HG03575 (cell line): ENCODE results near the gene PML.
A peak's percentile ranks its signal among the peaks of the same experiment; 100 is the strongest.

Experiments used
- ATAC-seq: cut with Tn5 transposase; IDR thresholded peaks from one replicate; pipeline ENCODE4 v1.9.1; 2021; ENCODE audit not compliant: unreplicated experiment, insufficient number of reproducible peaks, low FRiP score; ENCODE audit errors: extremely low read depth

PML gene

DNA sequence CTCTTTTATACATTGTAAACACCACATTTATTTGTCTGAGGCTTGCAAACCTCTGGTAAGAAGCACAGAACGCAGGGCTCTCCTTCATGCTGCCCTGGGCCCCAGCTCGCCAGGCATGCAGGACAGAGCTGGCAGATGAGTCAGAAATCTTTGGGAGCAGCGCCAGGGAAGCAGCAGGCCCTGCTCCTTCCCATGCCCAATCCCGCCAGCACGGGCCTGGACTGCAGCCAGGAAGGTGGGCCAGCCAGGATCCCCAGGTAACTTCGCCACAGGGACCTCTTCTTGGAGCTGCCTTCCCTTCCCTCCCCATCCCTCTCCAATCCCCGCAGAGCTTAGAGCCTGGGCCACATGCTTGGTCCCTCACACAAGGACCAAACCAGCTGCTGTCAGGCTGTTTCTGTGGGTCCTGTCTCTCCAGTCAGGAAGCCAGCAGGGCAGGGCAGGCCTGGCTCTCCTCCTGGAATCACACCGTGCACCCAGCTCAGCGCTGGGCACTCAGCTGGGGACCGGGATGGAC lies 11.2 kb upstream of the PML start:
- ATAC-seq = no peak

DNA sequence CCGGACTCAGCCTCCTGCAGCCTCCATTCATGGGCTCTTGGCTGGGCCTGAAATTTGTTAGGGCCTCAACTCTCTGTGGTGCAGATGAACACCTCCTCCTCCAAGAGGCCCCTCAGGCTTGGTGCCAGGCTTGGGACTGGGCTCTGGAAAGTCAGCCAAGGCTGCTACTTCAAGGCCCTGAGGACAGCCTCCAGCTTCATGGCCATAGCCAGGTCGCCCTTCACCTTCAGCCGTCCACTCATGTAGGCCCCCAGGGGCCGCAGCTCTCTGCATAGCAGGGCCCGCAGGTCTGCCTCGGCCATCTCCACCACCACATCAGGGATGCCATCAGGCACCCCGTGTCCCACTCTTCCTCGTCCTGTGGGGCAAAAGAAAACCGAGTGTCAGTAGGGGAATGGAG lies 10.7 kb upstream of the PML start:
- no peak for ATAC-seq

GRCh38 chr15:73984208-73984979 lies 10.1 kb upstream of the PML start:
- ATAC-seq = no peak

GRCh38 chr15:73985101-73985873 lies 9.2 kb upstream of the PML start:
- ATAC-seq = no peak

- no peak for ATAC-seq
Measured at GRCh38 chr15:73986055-73986775, 8.3 kb upstream of the PML start.

GRCh38 chr15:73986776-73987056 lies 7.8 kb upstream of the PML start:
- no peak for ATAC-seq

GRCh38 chr15:73987250-73987649 lies 7.3 kb upstream of the PML start:
- no peak for ATAC-seq

GRCh38 chr15:73987681-73988444 lies 6.7 kb upstream of the PML start:
- ATAC-seq = no peak

DNA sequence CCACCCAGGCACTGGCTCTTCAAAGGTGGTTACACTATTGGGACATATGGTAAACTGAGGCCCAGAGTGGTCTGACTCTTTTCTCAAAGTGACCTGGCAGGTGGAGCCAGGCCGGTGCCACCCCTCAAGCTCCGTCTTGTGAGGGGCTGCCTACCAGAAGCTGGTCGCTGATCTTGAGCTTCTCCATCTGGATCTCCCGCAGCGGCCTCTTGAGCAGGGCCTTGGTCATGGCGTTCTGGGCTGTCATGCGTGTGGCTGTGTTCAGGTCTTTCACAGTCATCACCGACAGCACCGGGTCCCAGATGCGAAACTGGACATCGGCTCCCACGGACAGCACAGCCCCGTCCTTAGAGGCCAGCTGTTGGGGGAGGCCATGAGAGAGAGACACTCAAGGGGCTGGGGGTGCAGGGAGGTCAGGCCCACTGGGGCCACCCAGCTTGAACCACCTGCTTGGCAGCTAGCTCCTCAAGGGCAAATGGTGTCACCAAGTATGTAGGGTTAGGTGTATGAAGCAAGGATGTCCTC lies 6.0 kb upstream of the PML start:
- ATAC-seq = no peak

- no peak for ATAC-seq
Measured at GRCh38 chr15:73989001-73989798, 5.3 kb upstream of the PML start.

DNA sequence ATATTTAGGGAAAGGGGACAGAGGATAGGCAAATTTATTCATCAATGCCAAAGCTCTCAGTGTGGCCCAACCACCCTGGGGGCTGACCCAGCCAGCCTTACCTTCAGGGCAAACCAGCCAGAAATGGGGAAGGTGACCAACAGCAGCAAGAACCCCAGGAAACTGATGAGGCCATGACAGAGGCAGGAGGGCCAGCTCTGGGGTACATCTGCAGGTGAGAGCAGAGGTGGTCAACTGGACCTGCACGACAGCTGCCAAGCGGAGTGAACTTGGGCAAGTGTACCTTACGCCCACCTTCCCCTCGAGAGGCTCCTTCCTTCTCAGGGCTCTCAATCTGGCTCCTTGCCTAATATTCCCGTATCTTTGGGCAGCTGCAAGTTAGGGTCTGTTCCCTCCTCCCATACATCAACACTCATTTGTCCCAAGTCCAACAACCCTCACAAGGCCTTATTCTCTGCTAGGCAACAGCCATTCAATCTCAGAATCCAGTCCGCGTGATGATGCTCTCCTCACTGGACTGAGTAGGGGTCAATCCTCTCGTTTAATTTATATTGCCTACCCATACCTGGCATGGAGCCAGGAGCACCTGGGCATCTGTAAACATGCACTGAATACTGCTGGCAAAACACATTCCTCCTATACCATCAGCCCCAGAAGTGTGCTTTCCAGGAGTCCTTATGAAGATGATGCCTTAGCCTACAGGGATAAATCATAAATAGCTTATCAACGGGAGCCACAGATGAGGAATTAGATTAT lies 4.1 kb upstream of the PML start:
- no peak for ATAC-seq

DNA sequence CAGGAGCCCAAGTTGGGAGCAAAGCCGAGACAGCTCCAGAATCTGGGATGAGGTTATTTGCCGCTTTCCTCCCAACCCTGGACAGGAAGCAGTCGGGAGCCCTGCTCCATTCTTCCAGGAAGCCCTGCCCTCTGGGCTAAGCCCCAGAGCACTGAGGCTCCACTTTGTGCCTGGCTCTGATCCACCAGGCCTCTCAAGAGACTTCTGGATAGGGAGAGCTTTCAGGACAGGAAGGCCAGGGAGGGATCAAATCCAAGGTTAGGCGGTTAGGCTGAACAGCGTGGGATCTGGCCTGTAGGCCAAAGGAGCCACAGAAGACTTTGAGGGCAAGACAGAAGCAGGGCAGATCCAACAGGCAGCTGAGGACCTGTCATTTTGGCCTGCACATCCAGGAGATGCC lies 3.3 kb upstream of the PML start:
- no peak for ATAC-seq

DNA sequence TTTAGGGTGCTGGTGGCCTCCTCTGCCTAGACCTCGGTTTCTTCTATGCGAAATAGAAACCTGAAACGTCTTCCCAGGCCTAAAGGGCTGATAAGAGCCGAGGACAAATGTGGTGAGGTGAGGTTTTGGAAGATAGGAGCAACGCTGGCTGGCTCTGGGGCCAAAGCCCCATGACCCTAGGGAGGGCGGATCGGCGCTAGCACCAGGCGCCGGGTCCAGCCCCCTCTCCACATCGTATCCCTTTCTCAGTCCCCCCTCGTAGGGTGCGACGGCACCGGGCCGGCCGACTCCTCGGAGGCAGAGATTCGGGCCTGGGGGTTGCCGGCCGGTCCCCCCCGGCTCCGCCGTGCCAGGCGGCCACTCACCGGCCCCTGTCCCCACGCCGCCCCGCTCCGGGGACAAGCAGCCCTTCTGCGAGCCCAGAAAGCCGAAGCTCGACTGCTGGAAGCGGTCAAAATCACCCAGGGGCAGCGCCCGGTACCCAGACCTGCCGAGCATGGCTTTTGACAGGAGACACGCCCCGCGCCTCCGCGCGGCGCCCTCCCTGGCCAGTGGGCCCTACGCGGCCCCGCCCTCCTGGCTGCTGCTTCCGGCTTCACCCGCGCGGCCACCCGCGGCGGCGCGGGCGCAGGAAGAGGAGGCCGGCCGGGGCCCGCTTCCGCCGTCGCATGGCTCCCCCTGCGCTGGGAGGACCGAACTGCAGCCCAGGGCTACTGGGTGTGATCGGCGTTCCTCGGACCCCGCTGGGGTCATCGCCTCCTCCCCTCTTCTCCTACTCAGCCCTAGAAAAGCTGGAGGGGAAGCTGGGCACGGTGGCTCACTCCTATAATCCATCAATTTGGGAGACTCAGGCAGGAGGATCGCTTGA lies 2.6 kb upstream of the PML start, which contains the start of gene STOML1:
STOML1 (minus strand) TSS at position 570 of the 868 bp plus-strand sequence; CDS start at position 498, 72 bp downstream.
- ATAC-seq = peak; percentile 25

- no peak for ATAC-seq
Measured at GRCh38 chr15:73992594-73992898, 2.0 kb upstream of the PML start.

GRCh38 chr15:73993211-73993994 lies 1.1 kb upstream of the PML start:
- ATAC-seq = no peak
